ENCODE data around the gene SYNPR. TPM values are rescaled to one million over a fixed set of nuclear protein-coding genes. Genes with fewer than 3 reads are reported as not detected.

SYNPR gene
- total RNA-seq, 1 experiment from 2014 or later, result 0.17 TPM

GRCh38 chr3:63352008-63352279 lies 73.8 kb downstream of the SYNPR start:
- no peak overlapping the region for H3K4me2 ChIP-seq (ENCODE audit: insufficient read depth, insufficient read length, low read length)
- H2BK5ac ChIP-seq (ENCODE audit: insufficient read length, low read length), result no peak overlapping the region
- H4K8ac ChIP-seq (replicated peaks; ENCODE audit: insufficient read length, low read depth, low read length), result no peak overlapping the region
- H3K27ac ChIP-seq (ENCODE audit: insufficient read length, low read depth, low read length), result no peak overlapping the region
- no peaks in the 10 kb centered on the region for H3K23me2 ChIP-seq (ENCODE audit: insufficient read length, low read depth, low read length, poor library complexity, severe bottlenecking)
- no peak overlapping the region for H3K18ac ChIP-seq (ENCODE audit: insufficient read length, low read depth, low read length)
- H2AFZ ChIP-seq (ENCODE audit: low read length), result no peak overlapping the region
- H3K9ac ChIP-seq (ENCODE audit: extremely low read depth, insufficient read length, low read length), result no peak overlapping the region
- no peak overlapping the region for H4K91ac ChIP-seq (ENCODE audit: insufficient read length, low read depth, low read length)
- H3K56ac ChIP-seq (ENCODE audit: insufficient read length, low read depth, low read length), result no peak overlapping the region
- H3K4me3 Mint-ChIP-seq, result no peak overlapping the region
- H3K27ac Mint-ChIP-seq, result no peak overlapping the region; a peak in 1 of 7 replicates
- peaks cover 1% of the 10 kb centered on the region; the same call in 1 of the 2 replicates for H3K27me3 Mint-ChIP-seq (ENCODE audit: low read depth)
- no peaks in the 10 kb centered on the region for H3K9me3 ChIP-seq (ENCODE audit: control insufficient read depth, low read depth, low read length)
- no peak overlapping the region for H2BK15ac ChIP-seq (ENCODE audit: low read depth, low read length)
- H2BK120ac ChIP-seq (ENCODE audit: low read depth, low read length, poor library complexity, severe bottlenecking), result no peak overlapping the region
- no peak overlapping the region for H3K14ac ChIP-seq (ENCODE audit: insufficient read depth, low read length)
- no peak overlapping the region for H2AK5ac ChIP-seq (ENCODE audit: insufficient read length, low read length)
- no peak overlapping the region for H2BK12ac ChIP-seq (ENCODE audit: insufficient read length, low read depth, low read length)
- no peaks in the 10 kb centered on the region for H4K20me1 ChIP-seq (ENCODE audit: control insufficient read depth, insufficient read depth, insufficient read length)
- H3K4me1 ChIP-seq (ENCODE audit: insufficient read depth, low read length), result no peaks in the 10 kb centered on the region
- no peaks in the 10 kb centered on the region; the same call in 1 of the 2 replicates for H3K79me2 ChIP-seq (ENCODE audit: insufficient read depth, low read length)
- peaks cover 5% of the 10 kb centered on the region in 2 experiments for H3K4me1 Mint-ChIP-seq
- H3T11ph ChIP-seq (ENCODE audit: low read length), result no peak overlapping the region
- H3K9me3 Mint-ChIP-seq, result no peaks in the 10 kb centered on the region
- H4K5ac ChIP-seq (ENCODE audit: insufficient read length, low read depth, low read length), result no peak overlapping the region
- no peaks in the 10 kb centered on the region for H3K79me1 ChIP-seq (ENCODE audit: insufficient read depth, low read depth, low read length, poor library complexity, severe bottlenecking)
- no peak overlapping the region for H3K4ac ChIP-seq (ENCODE audit: low read depth, low read length)
- H3K23ac ChIP-seq (ENCODE audit: insufficient read length, low read depth, low read length), result no peak overlapping the region
- TF ChIP-seq CTCF (conservative IDR thresholded peaks at IDR 0.05), result no peak
- WGBS (ENCODE audit: extremely low coverage, insufficient read length, low lambda C conversion rate), result no CpG with 5 or more reads among the region's 2 CpGs
- no peak overlapping the region for H2BK20ac ChIP-seq (ENCODE audit: low read depth, low read length, poor library complexity, severe bottlenecking)
- DNase-seq, result no peak
- H3K36me3 Mint-ChIP-seq (ENCODE audit: insufficient read depth in 1 of 3, low read depth in 3 of 3), result no peaks in the 10 kb centered on the region; a peak in 1 of 7 replicates
- H3K27me3 ChIP-seq (ENCODE audit: insufficient read depth, low read length), result no peaks in the 10 kb centered on the region

Data from H9 (cell line).